Mesothelial cell of epicardium (in vitro differentiated cells): ENCODE measurements around the gene DNAH11. TPM values are rescaled to one million over a fixed set of nuclear protein-coding genes. Genes with fewer than 3 reads are reported as not detected.

Experiments
- DNase-seq, 2 experiments: peaks; one replicate each; pipeline ENCODE4 v3.0.0; 2021; ENCODE audit warnings: low spot score in 2 of 2; ENCODE audit not compliant: unreplicated experiment in 2 of 2
- H3K27ac Mint-ChIP-seq: 2 replicates; pipeline ENCODE4 v1.8.0; 2021; ENCODE audit warnings: mixed read lengths
- H3K27me3 Mint-ChIP-seq: 2 replicates; pipeline ENCODE4 v1.8.0; 2021; ENCODE audit warnings: low read depth, mixed read lengths
- H3K36me3 Mint-ChIP-seq: 2 replicates; pipeline ENCODE4 v1.8.0; 2021; ENCODE audit warnings: mixed read lengths
- H3K4me1 Mint-ChIP-seq: 2 replicates; pipeline ENCODE4 v1.8.0; 2021; ENCODE audit warnings: mixed read lengths
- H3K4me3 Mint-ChIP-seq: 2 replicates; pipeline ENCODE4 v1.8.0; 2021; ENCODE audit warnings: mild to moderate bottlenecking, moderate library complexity, mixed read lengths
- H3K9me3 Mint-ChIP-seq: 2 replicates; pipeline ENCODE4 v1.8.0; 2021; ENCODE audit warnings: mixed read lengths
- CTCF ChIP-seq: fragments of 200-600 bp; sonication (generic); IDR thresholded peaks from one replicate; pipeline ENCODE4 v1.5.0; 2021; ENCODE audit warnings: antibody characterized with exemption; ENCODE audit not compliant: unreplicated experiment
- total RNA-seq: library from RNA; stranded (reverse); gene quantifications from 3 replicates; pipeline ENCODE4 v1.2.1, GENCODE V29; 2021

The DNAH11 gene
- total RNA-seq, 1 donor from 2014 or later, result 0.80 TPM

DNA sequence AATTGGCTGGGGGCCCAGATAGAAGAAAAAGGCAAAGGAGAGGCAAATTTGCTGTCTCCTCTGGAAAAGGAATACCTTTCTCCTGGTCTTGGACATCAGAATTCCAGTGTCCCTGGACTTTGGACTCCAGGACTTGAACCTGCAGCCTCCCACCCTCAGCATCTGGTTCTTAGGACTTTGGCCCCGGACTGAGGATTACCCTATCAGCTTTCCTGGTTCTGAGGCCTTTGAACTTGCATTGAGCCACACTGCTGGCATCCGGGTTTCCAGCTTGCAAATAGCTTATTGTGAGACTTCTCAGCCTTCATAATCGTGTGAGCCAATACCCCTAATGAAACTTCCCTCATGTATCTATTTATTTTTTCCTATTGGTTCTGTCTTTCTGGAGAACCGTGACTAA, 68.3 kb downstream of the DNAH11 start:
- no peak overlapping the region for H3K4me3 Mint-ChIP-seq
- peaks cover 29% of the 10 kb centered on the region for H3K27me3 Mint-ChIP-seq
- H3K9me3 Mint-ChIP-seq, result no peaks in the 10 kb centered on the region
- no peak for TF ChIP-seq CTCF
- no peak for DNase-seq
- no peaks in the 10 kb centered on the region for H3K36me3 Mint-ChIP-seq
- H3K4me1 Mint-ChIP-seq, result peaks cover 3% of the 10 kb centered on the region
- H3K27ac Mint-ChIP-seq, result no peak overlapping the region

- H3K4me3 Mint-ChIP-seq, result no peak overlapping the region
These were observed 73.3 kb downstream of the DNAH11 start for GRCh38 chr7:21616091-21616490.

GRCh38 chr7:21616796-21617436, 74.1 kb downstream of the DNAH11 start:
- H3K9me3 Mint-ChIP-seq, result no peaks in the 10 kb centered on the region
- no peaks in the 10 kb centered on the region for H3K36me3 Mint-ChIP-seq
- H3K27me3 Mint-ChIP-seq, result peaks cover 17% of the 10 kb centered on the region
- no peak for DNase-seq
- H3K4me1 Mint-ChIP-seq, result peaks cover 31% of the 10 kb centered on the region
- TF ChIP-seq CTCF, result no peak
- H3K4me3 Mint-ChIP-seq, result no peak overlapping the region
- peak overlapping the region; percentile 68 for H3K27ac Mint-ChIP-seq

More at GRCh38 chr7:21616091-21616490, 73.3 kb downstream of the DNAH11 start:
- DNase-seq, result no peak
- Mint-ChIP-seq H3K27ac (no peak overlapping the region), H3K27me3 (peaks cover 17% of the 10 kb centered on the region), H3K9me3 (no peaks in the 10 kb centered on the region), H3K36me3 (no peaks in the 10 kb centered on the region), H3K4me1 (peaks cover 31% of the 10 kb centered on the region)
- TF ChIP-seq CTCF, result no peak

DNA sequence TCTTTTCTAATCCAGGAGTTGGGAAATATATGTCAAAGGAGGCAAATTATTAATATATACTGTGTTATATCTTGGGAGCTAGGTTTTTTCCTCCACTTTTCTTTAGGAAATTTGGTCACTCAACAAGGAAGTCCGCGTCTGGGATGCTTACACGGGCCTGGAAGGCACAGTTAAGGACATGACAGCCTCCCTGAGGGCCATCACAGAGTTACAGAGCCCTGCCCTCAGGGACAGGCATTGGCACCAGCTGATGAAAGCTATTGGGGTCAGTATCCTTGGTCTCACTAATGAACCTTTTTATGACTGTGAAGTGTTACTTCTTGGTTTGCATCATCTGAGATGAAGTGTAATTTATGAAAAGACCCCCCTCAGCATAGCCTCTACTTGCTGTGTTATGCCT, 74.7 kb downstream of the DNAH11 start:
- no peak overlapping the region for H3K4me3 Mint-ChIP-seq
- peaks cover 31% of the 10 kb centered on the region for H3K4me1 Mint-ChIP-seq
- H3K27ac Mint-ChIP-seq, result peak overlapping the region; percentile 68
- no peak for TF ChIP-seq CTCF
- no peaks in the 10 kb centered on the region for H3K36me3 Mint-ChIP-seq
- no peak for DNase-seq
- no peaks in the 10 kb centered on the region for H3K9me3 Mint-ChIP-seq
- H3K27me3 Mint-ChIP-seq, result peaks cover 17% of the 10 kb centered on the region

- Mint-ChIP-seq H3K27ac (peak overlapping the region; percentile 31), H3K9me3 (no peaks in the 10 kb centered on the region), H3K27me3 (peaks cover 17% of the 10 kb centered on the region), H3K4me1 (peaks cover 31% of the 10 kb centered on the region), H3K36me3 (no peaks in the 10 kb centered on the region), H3K4me3 (no peak overlapping the region)
- no peak for DNase-seq
- TF ChIP-seq CTCF, result no peak
These were observed 75.1 kb downstream of the DNAH11 start for GRCh38 chr7:21617916-21618390.
